CD4-positive, alpha-beta T cell (primary cell): Measurements from ENCODE around the gene DCUN1D1. TPM values are rescaled to one million over a fixed set of nuclear protein-coding genes. Genes with fewer than 3 reads are reported as not detected.

Source experiments
- ATAC-seq: fragments of 200-7000 bp; cut with Tn5 transposase; one replicate; pipeline ENCODE4 v1.10.0; 2022; ENCODE audit warnings: mild to moderate bottlenecking; ENCODE audit not compliant: poor library complexity
- CTCF ChIA-PET: fragments of 350-600 bp; sonication (Branson Sonifier 250); formaldehyde crosslinking; loops from one replicate; lab custom pipeline; 2021; ENCODE audit warnings: antibody characterized with exemption, inconsistent platforms; lab: Charles Lee
- POLR2A ChIA-PET: fragments of 350-600 bp; sonication (Branson Sonifier 250); formaldehyde crosslinking; loops from one replicate; lab custom pipeline; 2021; ENCODE audit warnings: antibody characterized with exemption, inconsistent platforms; lab: Charles Lee
- DNase-seq, 14 experiments: peaks; one replicate each; pipeline ENCODE4 v3.0.0-alpha.2; 2013 to 2020; ENCODE audit warnings: mixed read lengths in 2 of 14
- H3K27ac ChIP-seq, 2 donors: one replicate each; pipeline versions ENCODE4 v1.5.1 to v1.7.0; 2013; ENCODE audit warnings: low read length in 2 of 2, low read depth in 1 of 2, mild to moderate bottlenecking in 1 of 2
- H3K27me3 ChIP-seq, 2 experiments: 1 replicate in 1 of 2; 2 replicates in 1 of 2; pipeline versions ENCODE4 v1.6.1 to v1.7.0; 2013; ENCODE audit warnings: low read length in 2 of 2, control low read depth in 1 of 2, mild to moderate bottlenecking in 1 of 2, moderate library complexity in 1 of 2; ENCODE audit not compliant: insufficient read depth in 2 of 2, control insufficient read depth in 1 of 2
- H3K36me3 ChIP-seq: one replicate; pipeline ENCODE4 v1.6.1; 2013; ENCODE audit warnings: low read length, control low read depth; ENCODE audit not compliant: insufficient read depth
- H3K4me1 ChIP-seq: one replicate; pipeline ENCODE4 v1.6.1; 2013; ENCODE audit warnings: low read length, control low read depth; ENCODE audit not compliant: insufficient read depth
- H3K4me3 ChIP-seq: one replicate; pipeline ENCODE4 v1.5.1; 2013; ENCODE audit warnings: mild to moderate bottlenecking, low read length, moderate library complexity
- H3K9me3 ChIP-seq, 2 experiments: 1 replicate in 1 of 2; 2 replicates in 1 of 2; pipeline versions ENCODE4 v1.6.1 to v1.7.0; 2013; ENCODE audit warnings: low read length in 2 of 2, mild to moderate bottlenecking in 2 of 2, control low read depth in 1 of 2, moderate library complexity in 1 of 2; ENCODE audit not compliant: control insufficient read depth in 1 of 2, insufficient read depth in 1 of 2
- H3K27ac Mint-ChIP-seq: one replicate; pipeline ENCODE4 v1.8.0; 2020; ENCODE audit warnings: mixed read lengths
- H3K27me3 Mint-ChIP-seq: one replicate; pipeline ENCODE4 v1.8.0; 2021; ENCODE audit warnings: mixed read lengths
- H3K36me3 Mint-ChIP-seq: one replicate; pipeline ENCODE4 v1.8.0; 2021; ENCODE audit warnings: low read depth, mixed read lengths
- H3K4me1 Mint-ChIP-seq: one replicate; pipeline ENCODE4 v1.8.0; 2021; ENCODE audit warnings: low read depth, mixed read lengths
- H3K4me3 Mint-ChIP-seq: one replicate; pipeline ENCODE4 v1.8.0; 2020; ENCODE audit warnings: mild to moderate bottlenecking, mixed read lengths
- H3K9me3 Mint-ChIP-seq: one replicate; pipeline ENCODE4 v1.8.0; 2020; ENCODE audit warnings: mixed read lengths
- CTCF ChIP-seq: fragments of 200-600 bp; IDR thresholded peaks from one replicate; pipeline ENCODE4 v1.8.0; 2022; ENCODE audit warnings: antibody characterized with exemption, mild to moderate bottlenecking
- intact Hi-C, 2 experiments: fragments of 100-400 bp; cut with DNase I in 1 of 2; cut with micrococcal nuclease in 1 of 2; formaldehyde crosslinking; loops; one replicate each; pipeline versions ENCODE4 v1.15.1 to v1.9.0; 2023 to 2025; cut with DNase I, micrococcal nuclease
- total RNA-seq, 174 experiments: library from RNA in 2 of 174; stranded (reverse) in 2 of 174; gene quantifications; one replicate each; pipeline ENCODE4 v1.2.3 and lab custom pipeline; 2021 to 2026

The DCUN1D1 gene
- total RNA-seq, 2 experiments from 2014 or later, result 35.4 to 38.9 TPM

DNA sequence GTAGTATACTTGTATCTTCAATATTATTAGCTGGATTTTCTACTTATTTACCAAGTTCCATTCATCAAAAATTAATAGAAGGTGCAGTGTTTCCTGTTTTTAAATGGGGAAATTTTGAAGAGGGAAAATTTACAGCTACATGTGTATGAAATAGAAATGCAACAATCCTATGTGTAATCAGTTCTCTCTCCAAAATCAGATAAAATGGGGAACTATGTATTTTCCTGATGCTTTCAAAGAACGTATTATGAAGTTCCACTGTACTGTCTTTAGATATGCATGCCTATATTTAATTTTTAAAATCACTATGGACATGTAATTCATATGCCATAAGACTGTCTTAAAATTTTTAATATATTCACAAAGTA, 43.4 kb downstream of the DCUN1D1 start:
- no peak for TF ChIP-seq CTCF
- H3K36me3 ChIP-seq, result no peaks in the 10 kb centered on the region
- H3K9me3 Mint-ChIP-seq, result peaks cover 3% of the 10 kb centered on the region
- ChIA-PET POLR2A (no interaction called here), CTCF (no interaction called here)
- DNase-seq, result no peak
- no peak overlapping the region for H3K4me3 Mint-ChIP-seq
- no peak for ATAC-seq
- no peaks in the 10 kb centered on the region for H3K27me3 ChIP-seq
- peaks cover 34% of the 10 kb centered on the region for H3K4me1 Mint-ChIP-seq
- H3K4me1 ChIP-seq, result peaks cover 5% of the 10 kb centered on the region
- no peak overlapping the region for H3K27ac Mint-ChIP-seq
- H3K27me3 Mint-ChIP-seq, result no peaks in the 10 kb centered on the region
- intact Hi-C loops, result no loop called here
- peaks cover 12% of the 10 kb centered on the region for H3K36me3 Mint-ChIP-seq
- no peak overlapping the region for H3K27ac ChIP-seq
- H3K4me3 ChIP-seq, result no peak overlapping the region
- H3K9me3 ChIP-seq, result peaks cover under 1 to 12% of the 10 kb centered on the region in 2 experiments

DNA sequence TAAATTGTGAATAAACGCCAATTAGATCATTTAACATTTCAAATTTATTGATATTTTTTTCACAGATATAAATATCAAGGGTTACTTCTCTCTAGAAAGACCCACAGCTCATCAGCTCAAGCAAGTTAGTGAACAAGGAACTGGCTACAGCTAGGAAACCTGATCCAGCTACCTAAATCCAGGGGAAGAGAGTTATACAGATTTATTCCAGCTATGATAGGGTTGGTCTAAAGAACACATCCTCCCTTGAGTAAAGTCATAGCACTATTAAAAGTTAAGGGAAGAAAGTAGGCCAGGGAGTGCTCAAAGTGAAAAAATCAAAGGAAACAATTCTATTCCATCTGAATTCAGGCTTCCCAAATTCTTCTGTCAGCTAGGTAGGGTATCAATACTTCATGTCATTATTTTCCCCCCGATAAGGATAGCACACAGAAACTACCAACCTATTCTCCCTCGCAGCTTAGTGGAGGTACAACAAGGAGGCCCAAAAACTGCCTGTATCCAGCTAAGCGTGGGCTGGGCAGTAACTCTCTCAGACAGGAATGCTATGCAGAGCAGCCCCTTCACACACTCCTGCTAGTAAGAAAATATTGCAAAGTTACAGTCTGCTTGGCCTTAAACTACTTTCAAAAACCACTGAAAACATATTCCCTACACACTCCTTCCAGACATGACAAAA, 44.0 kb downstream of the DCUN1D1 start:
- Histone ChIP-seq H3K4me1 (peaks cover 5% of the 10 kb centered on the region), H3K27ac (no peak overlapping the region), H3K4me3 (no peak overlapping the region), H3K36me3 (no peaks in the 10 kb centered on the region), H3K27me3 (no peaks in the 10 kb centered on the region), H3K9me3 (peaks cover 6 to 16% of the 10 kb centered on the region in 2 experiments)
- ChIA-PET POLR2A (no interaction called here), CTCF (no interaction called here)
- intact Hi-C loops, result no loop called here
- no peaks in the 10 kb centered on the region for H3K27me3 Mint-ChIP-seq
- TF ChIP-seq CTCF, result no peak
- no peak for ATAC-seq
- no peak for DNase-seq
- H3K27ac Mint-ChIP-seq, result no peak overlapping the region
- peaks cover 3% of the 10 kb centered on the region for H3K9me3 Mint-ChIP-seq
- peaks cover 17% of the 10 kb centered on the region for H3K36me3 Mint-ChIP-seq
- H3K4me1 Mint-ChIP-seq, result peaks cover 34% of the 10 kb centered on the region
- H3K4me3 Mint-ChIP-seq, result no peak overlapping the region

GRCh38 chr3:182935803-182936202, 44.5 kb downstream of the DCUN1D1 start:
- Histone ChIP-seq H3K36me3 (no peaks in the 10 kb centered on the region), H3K4me1 (peaks cover 5% of the 10 kb centered on the region), H3K9me3 (peaks cover 10 to 16% of the 10 kb centered on the region in 2 experiments), H3K4me3 (no peak overlapping the region), H3K27ac (no peak overlapping the region), H3K27me3 (no peaks in the 10 kb centered on the region)
- peaks cover 3% of the 10 kb centered on the region for H3K9me3 Mint-ChIP-seq
- POLR2A ChIA-PET, result no interaction called here
- H3K4me3 Mint-ChIP-seq, result no peak overlapping the region
- no peak for DNase-seq
- CTCF ChIA-PET, result no interaction called here
- peaks cover 23% of the 10 kb centered on the region for H3K36me3 Mint-ChIP-seq
- H3K27me3 Mint-ChIP-seq, result no peaks in the 10 kb centered on the region
- intact Hi-C loops, result no loop called here
- peaks cover 34% of the 10 kb centered on the region for H3K4me1 Mint-ChIP-seq
- no peak for ATAC-seq
- no peak overlapping the region for H3K27ac Mint-ChIP-seq
- TF ChIP-seq CTCF, result no peak
